Endothelial cell of umbilical vein (primary cell): ENCODE data around the gene CDK4. TPM values are rescaled to one million over a fixed set of nuclear protein-coding genes. Genes with fewer than 3 reads are reported as not detected.
A peak's percentile ranks its signal among the peaks of the same experiment; 100 is the strongest.

ENCODE experiments used
- BruUV-seq: library from RNA; stranded (reverse); fragments of 400-500 nt; replicated peaks from 2 replicates; lab custom pipeline; 2021; lab: Mats Ljungman, UMichigan
- CTCF ChIA-PET: fragments of 300-600, 350-600 bp; sonication (Branson Sonifier 250); formaldehyde crosslinking; loops from one replicate; lab custom pipeline; 2021; ENCODE audit warnings: antibody characterized with exemption, inconsistent platforms; lab: Charles Lee
- POLR2A ChIA-PET: fragments of 300-600, 350-600 bp; sonication (Branson Sonifier 250); formaldehyde crosslinking; loops from one replicate; lab custom pipeline; 2021; ENCODE audit warnings: antibody characterized with exemption, inconsistent platforms; lab: Charles Lee
- DNase-seq: peaks from one replicate; pipeline ENCODE4 v3.0.0-alpha.2; 2011; ENCODE audit warnings: low read depth, low spot score
- FAIRE-seq: peaks from 2 replicates; lab custom pipeline; 2011; peaks lifted over from hg19 to GRCh38; lab: Jason Lieb, UNC
- H2AFZ ChIP-seq: 2 replicates; pipeline ENCODE4 v1.6.0; 2012; ENCODE audit warnings: low read depth, low read length, control low read depth, inconsistent platforms
- H3K27ac ChIP-seq: 2 replicates; pipeline ENCODE4 v1.5.1; 2011; ENCODE audit warnings: low read depth, mild to moderate bottlenecking, control low read depth, low read length, moderate library complexity; ENCODE audit not compliant: insufficient read depth
- H3K27me3 ChIP-seq, 2 experiments: 2 replicates each; pipeline versions ENCODE4 v1.6.0 to v1.6.1; 2011; ENCODE audit warnings: low read length in 2 of 2, mixed read lengths in 1 of 2; ENCODE audit not compliant: control insufficient read depth in 2 of 2, insufficient read depth in 2 of 2
- H3K36me3 ChIP-seq, 2 experiments: 2 replicates in 1 of 2; 3 replicates in 1 of 2; pipeline ENCODE4 v1.5.1; 2011; ENCODE audit warnings: low read length in 2 of 2, mild to moderate bottlenecking in 1 of 2, moderate library complexity in 1 of 2; ENCODE audit not compliant: control insufficient read depth in 2 of 2, insufficient read depth in 2 of 2; ENCODE audit errors: extremely low read depth in 1 of 2
- H3K4me1 ChIP-seq: 3 replicates; pipeline ENCODE4 v1.5.1; 2011; ENCODE audit warnings: mild to moderate bottlenecking, low read length; ENCODE audit not compliant: control insufficient read depth, insufficient read depth; ENCODE audit errors: extremely low read depth
- H3K4me2 ChIP-seq: 2 replicates; pipeline ENCODE4 v1.6.1; 2011; ENCODE audit warnings: low read length, control low read depth, mixed read lengths; ENCODE audit not compliant: insufficient read depth
- H3K4me3 ChIP-seq, 3 experiments: fragments of 200-600 bp in 1 of 3; sonication (generic), shearing (Covaris generic) in 1 of 3; replicated peaks in 1 of 3; 2 replicates each; pipeline ENCODE4 v1.5.1; 2011 to 2016; ENCODE audit warnings: control low read depth in 3 of 3, low read length in 3 of 3, mild to moderate bottlenecking in 2 of 3, inconsistent platforms in 1 of 3, low read depth in 1 of 3, moderate library complexity in 1 of 3; ENCODE audit not compliant: insufficient read depth in 1 of 3
- H3K79me2 ChIP-seq: 2 replicates; pipeline ENCODE4 v1.6.0; 2012; ENCODE audit warnings: low read length, inconsistent platforms; ENCODE audit not compliant: control insufficient read depth, insufficient read depth
- H3K9ac ChIP-seq: replicated peaks from 2 replicates; pipeline ENCODE3; 2011; ENCODE audit warnings: low read length, control low read depth; ENCODE audit not compliant: insufficient read depth; ENCODE audit errors: extremely low read depth
- H3K9me1 ChIP-seq: replicated peaks from 3 replicates; pipeline ENCODE4 v1.6.0; 2011; ENCODE audit warnings: mild to moderate bottlenecking, low read length; ENCODE audit not compliant: control insufficient read depth, insufficient read depth; ENCODE audit errors: extremely low read depth
- H3K9me3 ChIP-seq: replicated peaks from 2 replicates; pipeline ENCODE4 v1.5.1; 2012; ENCODE audit warnings: low read length, inconsistent platforms; ENCODE audit not compliant: control insufficient read depth, insufficient read depth
- H4K20me1 ChIP-seq: replicated peaks from 2 replicates; pipeline ENCODE3; 2011; ENCODE audit warnings: mild to moderate bottlenecking, low read length; ENCODE audit not compliant: control insufficient read depth, insufficient read depth; ENCODE audit errors: extremely low read depth
- EZH2 ChIP-seq: IDR thresholded peaks from 2 replicates; pipeline ENCODE4 v1.6.1; 2012; ENCODE audit warnings: borderline replicate concordance, low read depth, mild to moderate bottlenecking, moderate library complexity, low read length, inconsistent platforms; ENCODE audit not compliant: severe bottlenecking
- FOS ChIP-seq: IDR thresholded peaks from 2 replicates; pipeline ENCODE4 v1.6.1; 2011; ENCODE audit warnings: mild to moderate bottlenecking, low read length, moderate library complexity, borderline replicate concordance; ENCODE audit not compliant: insufficient read depth
- GATA2 ChIP-seq: IDR thresholded peaks from 2 replicates; pipeline ENCODE4 v1.7.0; 2011; ENCODE audit warnings: low read depth, mild to moderate bottlenecking, moderate library complexity, mixed read lengths, low read length; ENCODE audit not compliant: insufficient read length, insufficient read depth
- JUN ChIP-seq: IDR thresholded peaks from 2 replicates; pipeline ENCODE4 v1.6.1; 2011; ENCODE audit warnings: borderline replicate concordance, low read depth; ENCODE audit not compliant: insufficient read length, insufficient read depth
- MYC ChIP-seq: IDR thresholded peaks from one replicate; pipeline ENCODE4 v1.6.1; 2011; ENCODE audit warnings: mild to moderate bottlenecking, low read depth, low read length
- POLR2A ChIP-seq: IDR thresholded peaks from 2 replicates; pipeline ENCODE4 v1.6.1; 2012; ENCODE audit warnings: low read depth, mild to moderate bottlenecking, control low read depth, low read length
- POLR2AphosphoS5 ChIP-seq: IDR thresholded peaks from 2 replicates; pipeline ENCODE4 v1.6.1; 2012; ENCODE audit warnings: low read depth, mild to moderate bottlenecking, control low read depth, low read length, moderate library complexity; ENCODE audit not compliant: insufficient read depth
- dilution Hi-C: fragments of 300-500 bp; cut with MboI; formaldehyde crosslinking; loops from one replicate; pipeline ENCODE4 v1.15.0; 2019; ENCODE audit warnings: low sequenced_read_pairs; ENCODE audit not compliant: extremely low pct_ligation_motif_present
- intact Hi-C: fragments of 100-400 bp; cut with micrococcal nuclease; formaldehyde crosslinking; loops from one replicate; pipeline ENCODE4 v1.10.0; 2022
- polyA plus RNA-seq, 4 experiments: library from polyadenylated mRNA; depleted of rRNA in 3 of 4; stranded (reverse) in 3 of 4; unstranded in 1 of 4; fragments of >200 nt; gene quantifications; 2 replicates each; pipeline versions ENCODE4 v1.2.1 to v1.2.3, GENCODE V29; 2011 to 2012; ENCODE audit warnings: missing spikeins in 1 of 4
- total RNA-seq: library from RNA; stranded (reverse); gene quantifications from 2 replicates; pipeline ENCODE4 v1.2.3, GENCODE V29; 2021
- TF ChIP-seq, protein P1 (sequence below): IDR thresholded peaks from 2 replicates; pipeline ENCODE4 v1.6.1; 2011; ENCODE audit not compliant: insufficient read depth, insufficient read length
- TF ChIP-seq, protein P2 (sequence below), 2 donors: IDR thresholded peaks; 1 replicate in 1 of 2; 2 replicates in 1 of 2; pipeline ENCODE4 v1.5.1; 2011; ENCODE audit warnings: low read length in 2 of 2, mild to moderate bottlenecking in 2 of 2, moderate library complexity in 2 of 2, control low read depth in 1 of 2, inconsistent platforms in 1 of 2, low read depth in 1 of 2; ENCODE audit not compliant: insufficient read depth in 1 of 2; ENCODE audit errors: extremely low read depth in 1 of 2

Gene CDK4
- total and polyA plus RNA-seq, 2 donors (not counting 3 experiments of a cell fraction or from before 2014, with no cell fraction given) = 171 to 332 TPM

DNA sequence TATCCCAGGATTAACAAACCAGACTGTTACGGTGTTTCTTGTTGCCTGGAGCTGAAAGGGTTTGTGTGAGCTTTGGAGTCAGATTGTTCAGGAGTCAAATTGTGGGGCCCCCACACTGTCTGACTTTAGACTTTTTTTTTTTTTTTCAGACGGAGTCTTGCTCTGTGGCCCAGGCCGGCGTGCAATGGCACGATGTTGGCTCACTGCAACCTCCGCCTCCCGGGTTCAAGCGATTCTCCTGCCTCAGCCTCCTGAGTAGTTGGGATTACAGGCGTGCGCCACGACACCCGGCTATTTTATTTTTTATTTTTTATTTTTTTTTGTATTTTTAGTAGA, 31.3 kb upstream of the CDK4 start:
- intact Hi-C loops = loop anchor here (1.0 to 2.0 kb wide), 2 partner anchors 14 to 47 kb away; no protein-coding TSS in a partner anchor
- no peak for DNase-seq
- no TSS peak for BruUV-seq
- Histone ChIP-seq H3K27ac (peak overlapping the region; percentile 1), H3K9me1 (no peaks in the 10 kb centered on the region), H3K9ac (peak overlapping the region; percentile 59), H3K79me2 (peaks cover 14% of the 10 kb centered on the region), H4K20me1 (no peaks in the 10 kb centered on the region), H3K9me3 (no peaks in the 10 kb centered on the region), H3K36me3 (peaks cover 8 to 10% of the 10 kb centered on the region in 2 experiments), H3K4me1 (peaks cover 7% of the 10 kb centered on the region), H3K4me2 (peak overlapping the region; percentile 70), H3K27me3 (no peaks in the 10 kb centered on the region), H2AFZ (no peak overlapping the region), H3K4me3 (peak overlapping the region; percentile 40 to 63 (median 52))
- TF ChIP-seq JUN (no peak), MYC (no peak), POLR2AphosphoS5 (no peak), POLR2A (no peak), FOS (no peak), GATA2 (no peak), EZH2 (no peak)
- TF ChIP-seq, protein P1, sequence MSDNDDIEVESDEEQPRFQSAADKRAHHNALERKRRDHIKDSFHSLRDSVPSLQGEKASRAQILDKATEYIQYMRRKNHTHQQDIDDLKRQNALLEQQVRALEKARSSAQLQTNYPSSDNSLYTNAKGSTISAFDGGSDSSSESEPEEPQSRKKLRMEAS = no peak
- TF ChIP-seq, protein P2, sequence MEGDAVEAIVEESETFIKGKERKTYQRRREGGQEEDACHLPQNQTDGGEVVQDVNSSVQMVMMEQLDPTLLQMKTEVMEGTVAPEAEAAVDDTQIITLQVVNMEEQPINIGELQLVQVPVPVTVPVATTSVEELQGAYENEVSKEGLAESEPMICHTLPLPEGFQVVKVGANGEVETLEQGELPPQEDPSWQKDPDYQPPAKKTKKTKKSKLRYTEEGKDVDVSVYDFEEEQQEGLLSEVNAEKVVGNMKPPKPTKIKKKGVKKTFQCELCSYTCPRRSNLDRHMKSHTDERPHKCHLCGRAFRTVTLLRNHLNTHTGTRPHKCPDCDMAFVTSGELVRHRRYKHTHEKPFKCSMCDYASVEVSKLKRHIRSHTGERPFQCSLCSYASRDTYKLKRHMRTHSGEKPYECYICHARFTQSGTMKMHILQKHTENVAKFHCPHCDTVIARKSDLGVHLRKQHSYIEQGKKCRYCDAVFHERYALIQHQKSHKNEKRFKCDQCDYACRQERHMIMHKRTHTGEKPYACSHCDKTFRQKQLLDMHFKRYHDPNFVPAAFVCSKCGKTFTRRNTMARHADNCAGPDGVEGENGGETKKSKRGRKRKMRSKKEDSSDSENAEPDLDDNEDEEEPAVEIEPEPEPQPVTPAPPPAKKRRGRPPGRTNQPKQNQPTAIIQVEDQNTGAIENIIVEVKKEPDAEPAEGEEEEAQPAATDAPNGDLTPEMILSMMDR (IDR thresholded peaks at IDR 0.05; ENCODE audit: extremely low read depth in 1 of 2, insufficient read depth in 1 of 2, low read depth in 1 of 2, low read length in 2 of 2) = no peak
- ChIA-PET POLR2A (interaction anchor here (1.0 kb wide), 1 partner anchor 11 kb away, joined by 4 read pairs; the partner anchor contains the start of genes EEF1AKMT3 and METTL1), CTCF (interaction anchor here (0.8 to 3.2 kb wide), 20 partner anchors 9 to 200 kb away, joined by 3 to 15 read pairs (median 4); partner anchors contain the start of genes CYP27B1, EEF1AKMT3 and METTL1)
- dilution Hi-C loops = no loop called here
- FAIRE-seq = no peak
